Activated T-helper 9 cell treated with anti-CD3 and anti-CD28 coated beads, Interleukin-2, amount 50 U/mL, for 16 hours (primary cell): Measurements from ENCODE around the gene ZNF786.
"Not testable (repeated sequence)": the region's sequence is repeated elsewhere in the genome, so short reads cannot be mapped to it uniquely, and the experiment has no call there.

Source experiments
- DNase-seq: peaks from one replicate; pipeline ENCODE4 v3.0.0-alpha.2; 2020; ENCODE audit warnings: low read depth

The ZNF786 gene

GRCh38 chr7:149090397-149091195, at the start of gene ZNF786:
Gene ZNF786, minus strand, starts transcription at chr7:149090718. Its CDS starts 78 bp downstream, at chr7:149090640.
- peak; percentile 89 for DNase-seq

- DNase-seq, result no peak
Observed at GRCh38 chr7:149136118-149136517, 45.6 kb upstream of the ZNF786 start.

- DNase-seq, result no peak
Observed at GRCh38 chr7:149133028-149133710, 42.7 kb upstream of the ZNF786 start.

GRCh38 chr7:149130572-149131198, 40.2 kb upstream of the ZNF786 start:
- DNase-seq, result no peak

- DNase-seq, result peak; percentile 56
Observed at GRCh38 chr7:149126662-149127266, 36.2 kb upstream of the ZNF786 start.

GRCh38 chr7:149125863-149126661, 35.5 kb upstream of the ZNF786 start, which contains the start of gene ZNF425:
Gene ZNF425, minus strand, starts transcription at chr7:149126324. Its CDS starts 111 bp downstream, at chr7:149126213.
- peak; percentile 94 for DNase-seq

- no peak for DNase-seq
Observed at GRCh38 chr7:149125189-149125862, 34.8 kb upstream of the ZNF786 start.

- DNase-seq, result no peak
Observed at GRCh38 chr7:149109969-149110368, 19.5 kb upstream of the ZNF786 start.

GRCh38 chr7:149104749-149105148, 14.2 kb upstream of the ZNF786 start:
- DNase-seq, result no peak

- no peak for DNase-seq
Observed at GRCh38 chr7:149104214-149104613, 13.7 kb upstream of the ZNF786 start.

GRCh38 chr7:149103424-149103823, 12.9 kb upstream of the ZNF786 start:
- no peak for DNase-seq

- DNase-seq, result no peak
Observed at GRCh38 chr7:149102666-149103065, 12.1 kb upstream of the ZNF786 start.

GRCh38 chr7:149100821-149101220, 10.3 kb upstream of the ZNF786 start:
- DNase-seq, result no peak

- DNase-seq, result no peak
Observed at GRCh38 chr7:149099058-149099457, 8.5 kb upstream of the ZNF786 start.

- no peak for DNase-seq
Observed at GRCh38 chr7:149097088-149097487, 6.6 kb upstream of the ZNF786 start.

GRCh38 chr7:149093228-149093627, 2.7 kb upstream of the ZNF786 start:
- DNase-seq, result no peak

- not testable (repeated sequence) for DNase-seq
Observed at GRCh38 chr7:149092244-149092643, 1.7 kb upstream of the ZNF786 start.

- DNase-seq, result no peak
Observed at GRCh38 chr7:149087376-149087775, 3.1 kb downstream of the ZNF786 start.

- no peak for DNase-seq
Observed at GRCh38 chr7:149085866-149086265, 4.7 kb downstream of the ZNF786 start.

GRCh38 chr7:149084407-149084806, 6.1 kb downstream of the ZNF786 start:
- DNase-seq, result no peak

- DNase-seq, result no peak
Observed at GRCh38 chr7:149081914-149082313, 8.6 kb downstream of the ZNF786 start.
